SK-N-SH treated with all-trans-retinoic acid at 6 μM for 48 hours (cell line): ENCODE results near the gene CXCL3.

Experiments
- ARNTL ChIP-seq: fragments of 450-650 bp; formaldehyde crosslinking; IDR thresholded peaks from 2 replicates; pipeline ENCODE4 v1.5.0; 2020; ENCODE audit warnings: low read depth, mild to moderate bottlenecking, moderate library complexity, borderline replicate concordance
- CSRNP3 ChIP-seq: fragments of 250-450 bp; sonication (Bioruptor Pico); IDR thresholded peaks from 2 replicates; pipeline ENCODE4 v1.5.1; 2021; ENCODE audit warnings: mild to moderate bottlenecking, moderate library complexity
- ESRRG ChIP-seq: fragments of 250-450 bp; sonication (Bioruptor Pico); IDR thresholded peaks from 2 replicates; pipeline ENCODE4 v1.6.1; 2021; ENCODE audit warnings: mild to moderate bottlenecking
- TOX ChIP-seq: fragments of 250-450 bp; sonication (Bioruptor Pico); IDR thresholded peaks from 2 replicates; pipeline ENCODE4 v1.8.0; 2021; ENCODE audit warnings: mild to moderate bottlenecking, moderate library complexity, borderline replicate concordance
- TSHZ2 ChIP-seq: fragments of 250-450 bp; sonication (Bioruptor Pico); IDR thresholded peaks from 2 replicates; pipeline ENCODE4 v1.5.0; 2020; ENCODE audit warnings: mild to moderate bottlenecking, moderate library complexity
- ZFP3 ChIP-seq: fragments of 250-450 bp; sonication (Bioruptor Pico); IDR thresholded peaks from 2 replicates; pipeline ENCODE4 v1.5.0; 2020; ENCODE audit warnings: mild to moderate bottlenecking, moderate library complexity

GRCh38 chr4:74058048-74058651 lies 19.7 kb upstream of the CXCL3 start:
- no peak for TF ChIP-seq CSRNP3 (CRISPR knock-in tag)
- no peak for TF ChIP-seq ESRRG (CRISPR knock-in tag)
- TF ChIP-seq TOX: no peak
- no peak for TF ChIP-seq ZFP3 (CRISPR knock-in tag)
- no peak for TF ChIP-seq ARNTL
- TF ChIP-seq TSHZ2: no peak
